Esophagus muscularis mucosa (tissue), 4 donors: ENCODE results near the gene NAPA. TPM values are rescaled to one million over a fixed set of nuclear protein-coding genes. Genes with fewer than 3 reads are reported as not detected.

ENCODE experiments used
- DNase-seq: peaks from one replicate; pipeline ENCODE4 v3.0.0-alpha.2; 2017; ENCODE audit errors: extremely low spot score
- H3K27ac ChIP-seq, 4 donors: fragments of 200-600 bp; sonication (generic); replicated peaks in 1 of 4; 1 replicate in 3 of 4; 2 replicates in 1 of 4; pipeline ENCODE4 v1.5.1; 2016 to 2019; ENCODE audit warnings: mild to moderate bottlenecking in 1 of 4
- H3K27me3 ChIP-seq, 4 donors: fragments of 200-600 bp; sonication (generic); one replicate each; pipeline versions ENCODE4 v1.5.1 to v1.6.0; 2016 to 2019
- H3K36me3 ChIP-seq, 4 donors: fragments of 200-600 bp; sonication (generic); one replicate each; pipeline ENCODE4 v1.5.1; 2016 to 2019
- H3K4me1 ChIP-seq, 4 donors: fragments of 200-600 bp; sonication (generic); one replicate each; pipeline ENCODE4 v1.5.1; 2016 to 2019
- H3K4me3 ChIP-seq, 4 donors: fragments of 200-600 bp; sonication (generic); 1 replicate in 2 of 4; 2 replicates in 2 of 4; pipeline ENCODE4 v1.5.1; 2016 to 2019; ENCODE audit warnings: mild to moderate bottlenecking in 4 of 4, moderate library complexity in 1 of 4
- H3K9me3 ChIP-seq, 4 donors: fragments of 200-600 bp; sonication (generic); 1 replicate in 3 of 4; 2 replicates in 1 of 4; pipeline ENCODE4 v1.5.1; 2016 to 2019
- EP300 ChIP-seq: sonication (generic); formaldehyde crosslinking; IDR thresholded peaks from one replicate; pipeline ENCODE4 v1.6.1; 2017; ENCODE audit warnings: antibody characterized with exemption
- POLR2A ChIP-seq: fragments of 450-650 bp; IDR thresholded peaks from one replicate; pipeline ENCODE4 v1.6.1; 2017; ENCODE audit warnings: antibody characterized with exemption, moderate library complexity, mild to moderate bottlenecking, low read depth
- POLR2AphosphoS5 ChIP-seq, 2 donors: sonication (generic); formaldehyde crosslinking; IDR thresholded peaks; one replicate each; pipeline ENCODE4 v1.6.1; 2017; ENCODE audit warnings: antibody characterized with exemption in 2 of 2
- WGBS: methylation state at CpG from one replicate; pipeline ENCODE4 v1.1.5; 2018; 5-methylcytosine and 5-hydroxymethylcytosine counted together
- intact Hi-C: fragments of 100-400 bp; cut with DNase I; formaldehyde crosslinking; loops from one replicate; pipeline ENCODE4 v1.15.1; 2023
- total RNA-seq, 4 donors: library from RNA; depleted of rRNA; stranded (reverse); fragments of >200 nt; gene quantifications; one replicate each; pipeline versions ENCODE4 v1.1.0 to v1.2.1, GENCODE V29; 2016
- TF ChIP-seq, protein P1 (sequence below), 3 experiments: fragments of 200-600 bp in 2 of 3; fragments of 450-650 bp in 1 of 3; sonication (generic) in 2 of 3; IDR thresholded peaks; one replicate each; pipeline ENCODE4 v1.5.1; 2017 to 2019; ENCODE audit warnings: antibody characterized with exemption in 3 of 3, mild to moderate bottlenecking in 2 of 3, moderate library complexity in 1 of 3

Gene NAPA
- total RNA-seq, 4 donors from 2014 or later, result 109 to 164 (median 148) TPM

DNA sequence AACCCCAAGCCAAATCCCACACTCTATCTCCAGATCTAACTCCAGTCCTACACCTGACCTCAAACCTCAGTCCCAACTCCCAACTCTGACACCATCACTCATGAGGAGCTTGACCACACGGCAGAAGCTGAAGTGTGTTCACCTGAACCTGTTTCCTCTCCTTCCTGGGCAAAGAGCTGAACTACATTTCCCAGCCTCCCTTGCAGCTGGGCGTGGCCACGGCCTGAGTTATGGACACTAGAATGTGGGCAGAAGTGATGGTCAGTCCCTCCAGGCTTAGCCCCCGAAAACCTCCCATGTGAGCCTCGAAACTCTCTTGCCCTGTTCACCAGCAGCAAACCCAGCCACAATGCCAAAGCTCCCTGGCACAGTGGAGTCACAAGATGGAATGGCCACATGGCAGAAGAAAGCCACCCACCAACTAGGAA is 76.1 kb downstream of the NAPA start:
- Histone ChIP-seq H3K4me1 (peaks cover 0 to 7% (median 6%) of the 10 kb centered on the region in 4 donors), H3K27ac (no peak overlapping the region), H3K36me3 (no peaks in the 10 kb centered on the region), H3K9me3 (no peaks in the 10 kb centered on the region), H3K27me3 (peaks cover 0 to 55% (median 0%) of the 10 kb centered on the region in 4 donors), H3K4me3 (no peak overlapping the region)
- WGBS, result 35% methylated on average over 5 of the region's 5 CpGs
- intact Hi-C loops, result loop anchor here (5.0 to 10.0 kb wide), 3 partner anchors 43 to 346 kb away; partner anchors contain the start of gene KPTN
- no peak for DNase-seq
- TF ChIP-seq POLR2AphosphoS5 (IDR thresholded peaks at IDR 0.05) (no peak), EP300 (no peak), POLR2A (no peak)
- TF ChIP-seq, protein P1, sequence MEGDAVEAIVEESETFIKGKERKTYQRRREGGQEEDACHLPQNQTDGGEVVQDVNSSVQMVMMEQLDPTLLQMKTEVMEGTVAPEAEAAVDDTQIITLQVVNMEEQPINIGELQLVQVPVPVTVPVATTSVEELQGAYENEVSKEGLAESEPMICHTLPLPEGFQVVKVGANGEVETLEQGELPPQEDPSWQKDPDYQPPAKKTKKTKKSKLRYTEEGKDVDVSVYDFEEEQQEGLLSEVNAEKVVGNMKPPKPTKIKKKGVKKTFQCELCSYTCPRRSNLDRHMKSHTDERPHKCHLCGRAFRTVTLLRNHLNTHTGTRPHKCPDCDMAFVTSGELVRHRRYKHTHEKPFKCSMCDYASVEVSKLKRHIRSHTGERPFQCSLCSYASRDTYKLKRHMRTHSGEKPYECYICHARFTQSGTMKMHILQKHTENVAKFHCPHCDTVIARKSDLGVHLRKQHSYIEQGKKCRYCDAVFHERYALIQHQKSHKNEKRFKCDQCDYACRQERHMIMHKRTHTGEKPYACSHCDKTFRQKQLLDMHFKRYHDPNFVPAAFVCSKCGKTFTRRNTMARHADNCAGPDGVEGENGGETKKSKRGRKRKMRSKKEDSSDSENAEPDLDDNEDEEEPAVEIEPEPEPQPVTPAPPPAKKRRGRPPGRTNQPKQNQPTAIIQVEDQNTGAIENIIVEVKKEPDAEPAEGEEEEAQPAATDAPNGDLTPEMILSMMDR (IDR thresholded peaks at IDR 0.05), result no peak

Other genes starting within 250 kb of the NAPA start
- gene INAFM1, start 240.2 kb downstream of the NAPA start, total RNA-seq, result 10 to 100 TPM; 12.5 to 17.4 (median 16.9) TPM
- 10 to 100 TPM in 1 of 4 donors, 1 to 10 TPM in 3; 5.0 to 32.6 (median 7.0) TPM for gene C5AR1, start 205.2 kb downstream of the NAPA start, total RNA-seq
- gene C5AR2, start 182.9 kb downstream of the NAPA start, total RNA-seq, result 1 to 10 TPM in 1 of 4 donors, under 1 TPM in 3; 0.42 to 4.6 (median 0.72) TPM
- gene DHX34, start 165.7 kb downstream of the NAPA start, total RNA-seq, result 10 to 100 TPM in 3 of 4 donors, 1 to 10 TPM in 1; 9.1 to 15.6 (median 12.2) TPM
- 10 to 100 TPM; 22.8 to 33.2 (median 30.7) TPM for gene MEIS3, start 95.5 kb downstream of the NAPA start, total RNA-seq
- 10 to 100 TPM in 2 of 4 donors, 1 to 10 TPM in 2; 6.2 to 18.7 (median 10.4) TPM for gene SLC8A2, start 43.2 kb downstream of the NAPA start, total RNA-seq
- gene KPTN, start 30.8 kb downstream of the NAPA start, total RNA-seq, result 1 to 10 TPM; 2.3 to 9.4 (median 5.2) TPM
- under 1 TPM in 3 of 4 donors, not detected in 1; 0.17 to 0.23 (median 0.19) TPM for gene ZNF541, start 58.1 kb upstream of the NAPA start, total RNA-seq
- gene BICRA, start 94.1 kb upstream of the NAPA start, total RNA-seq, result 10 to 100 TPM; 10.9 to 15.0 (median 13.8) TPM
- gene EHD2, start 198.4 kb upstream of the NAPA start, total RNA-seq, result 100 to 1,000 TPM; 154 to 444 (median 250) TPM
- 100 to 1,000 TPM; 350 to 500 (median 454) TPM for gene NOP53, start 230.5 kb upstream of the NAPA start, total RNA-seq